GM19467 (cell line): ENCODE measurements around the gene MTFR1L.

Source experiments
- ATAC-seq: cut with Tn5 transposase; IDR thresholded peaks from one replicate; pipeline ENCODE4 v1.9.1; 2021; ENCODE audit warnings: mild to moderate bottlenecking, moderate library complexity; ENCODE audit not compliant: unreplicated experiment

MTFR1L gene

GRCh38 chr1:25806418-25806817 is 13.3 kb upstream of the MTFR1L start:
- ATAC-seq: no peak

GRCh38 chr1:25807480-25808390 is 12.0 kb upstream of the MTFR1L start:
- no peak for ATAC-seq

- ATAC-seq: no peak
Measured at GRCh38 chr1:25808481-25809244, 11.1 kb upstream of the MTFR1L start.

- no peak for ATAC-seq
Measured at GRCh38 chr1:25809283-25809926, 10.3 kb upstream of the MTFR1L start.

GRCh38 chr1:25809929-25810328 is 9.8 kb upstream of the MTFR1L start:
- no peak for ATAC-seq

- no peak for ATAC-seq
Measured at GRCh38 chr1:25810341-25811299, 9.1 kb upstream of the MTFR1L start.

GRCh38 chr1:25811384-25812082 is 8.2 kb upstream of the MTFR1L start:
- no peak for ATAC-seq

GRCh38 chr1:25813071-25813733 is 6.6 kb upstream of the MTFR1L start:
- ATAC-seq: no peak

GRCh38 chr1:25813734-25814471 is 5.9 kb upstream of the MTFR1L start:
- no peak for ATAC-seq

- ATAC-seq: no peak
Measured at GRCh38 chr1:25814549-25815087, 5.1 kb upstream of the MTFR1L start.

GRCh38 chr1:25815208-25816111 is 4.3 kb upstream of the MTFR1L start:
- ATAC-seq: no peak

GRCh38 chr1:25816112-25816718 is 3.5 kb upstream of the MTFR1L start:
- no peak for ATAC-seq

GRCh38 chr1:25817840-25818501 is 1.8 kb upstream of the MTFR1L start:
- ATAC-seq: no peak

- ATAC-seq: no peak
Measured at GRCh38 chr1:25818569-25818968, 1.2 kb upstream of the MTFR1L start.

- ATAC-seq: peak; percentile 38
Measured at GRCh38 chr1:25820247-25821111, 725 bp downstream of the MTFR1L start.
